Frontal cortex (tissue), 4 donors: Measurements from ENCODE around the gene EVA1B. TPM values are rescaled to one million over a fixed set of nuclear protein-coding genes. Genes with fewer than 3 reads are reported as not detected.
A peak's percentile ranks its signal among the peaks of the same experiment; 100 is the strongest.

Source experiments
- DNase-seq, 2 donors: peaks; one replicate each; pipeline ENCODE4 v3.0.0; 2012; ENCODE audit warnings: low spot score in 2 of 2
- FAIRE-seq: peaks from 2 replicates; lab custom pipeline; 2012; peaks lifted over from hg19 to GRCh38; lab: Jason Lieb, UNC
- total RNA-seq: library from RNA; depleted of rRNA; stranded (reverse); fragments of >200 nt; gene quantifications from one replicate; pipeline ENCODE4 v1.2.3, GENCODE V29; 2014
- donor health status: control.
- donor health status: control.
- donor health status: control.

Gene EVA1B
- total RNA-seq, 1 donor from 2014 or later = 3.7 TPM

GRCh38 chr1:36287595-36287994 is 35.9 kb downstream of the EVA1B start:
- FAIRE-seq (no peak), DNase-seq (no peak)

- FAIRE-seq (no peak), DNase-seq (no peak)
These were observed 36.6 kb downstream of the EVA1B start for GRCh38 chr1:36286802-36287201.

GRCh38 chr1:36285443-36286101 is 37.9 kb downstream of the EVA1B start:
- FAIRE-seq (peak; percentile 39), DNase-seq (peak in 1 of 2 donors; percentile 66)

GRCh38 chr1:36284517-36284916 is 38.9 kb downstream of the EVA1B start:
- FAIRE-seq (no peak), DNase-seq (no peak)

GRCh38 chr1:36284061-36284460 is 39.4 kb downstream of the EVA1B start:
- DNase-seq = no peak
- no peak for FAIRE-seq

GRCh38 chr1:36279789-36280296 is 43.6 kb downstream of the EVA1B start:
- FAIRE-seq (no peak), DNase-seq (no peak)

GRCh38 chr1:36279110-36279788 is 44.2 kb downstream of the EVA1B start:
- no peak for FAIRE-seq

GRCh38 chr1:36276688-36277087 is 46.8 kb downstream of the EVA1B start:
- FAIRE-seq = no peak

More at GRCh38 chr1:36279110-36279788, 44.2 kb downstream of the EVA1B start:
- DNase-seq = no peak

GRCh38 chr1:36274201-36274600 is 49.2 kb downstream of the EVA1B start:
- FAIRE-seq (no peak), DNase-seq (no peak)

More at GRCh38 chr1:36276688-36277087, 46.8 kb downstream of the EVA1B start:
- no peak for DNase-seq

GRCh38 chr1:36273024-36273423 is 50.4 kb downstream of the EVA1B start:
- DNase-seq (no peak), FAIRE-seq (no peak)

Other genes starting within 250 kb of the EVA1B start
- 10.6 TPM for gene TEKT2, start 239.6 kb downstream of the EVA1B start, total RNA-seq
- 20.4 TPM for gene ADPRS, start 234.8 kb downstream of the EVA1B start, total RNA-seq
- 0.82 TPM for gene COL8A2, start 198.4 kb downstream of the EVA1B start, total RNA-seq
- gene TRAPPC3, start 174.2 kb downstream of the EVA1B start, total RNA-seq = 43.6 TPM
- 70.1 TPM for gene MAP7D1, start 167.5 kb downstream of the EVA1B start, total RNA-seq
- 80.3 TPM for gene THRAP3, start 99.2 kb downstream of the EVA1B start, total RNA-seq
- 0.82 TPM for gene SH3D21, start 17.3 kb downstream of the EVA1B start, total RNA-seq
- gene STK40, start 62.3 kb upstream of the EVA1B start, total RNA-seq = 10.6 TPM
- 3.3 TPM for gene LSM10, start 74.3 kb upstream of the EVA1B start, total RNA-seq
- 20.8 TPM for gene OSCP1, start 126.8 kb upstream of the EVA1B start, total RNA-seq
- 15.9 TPM for gene MRPS15, start 140.7 kb upstream of the EVA1B start, total RNA-seq
- gene CSF3R, start 159.3 kb upstream of the EVA1B start, total RNA-seq = 1.2 TPM